AG04449 (cell line): ENCODE results near the gene LRRC56.

Experiments used
- CTCF ChIA-PET: fragments of 350-600 bp; formaldehyde crosslinking; extraction: SDS; loops from one replicate; lab custom pipeline; 2021; ENCODE audit warnings: antibody characterized with exemption; lab: Yijun Ruan, JAX
- POLR2A ChIA-PET: fragments of 400-600, 350-600 bp; formaldehyde crosslinking; extraction: SDS; loops from one replicate; lab custom pipeline; 2020; ENCODE audit warnings: antibody characterized with exemption, inconsistent platforms; lab: Yijun Ruan, JAX
- DNase-seq: peaks from one replicate; pipeline ENCODE4 v3.0.0-alpha.2; 2010; ENCODE audit warnings: low read depth, low spot score
- H3K4me3 ChIP-seq: 2 replicates; pipeline ENCODE4 v1.5.1; 2011; ENCODE audit warnings: low read depth, mild to moderate bottlenecking, control low read depth, low read length
- TF ChIP-seq, protein P1 (sequence below): IDR thresholded peaks from one replicate; pipeline ENCODE4 v1.5.1; 2011; ENCODE audit warnings: mild to moderate bottlenecking, moderate library complexity, low read length, control low read depth, inconsistent platforms; ENCODE audit not compliant: insufficient read depth; ENCODE audit errors: missing control alignments

The LRRC56 gene

DNA sequence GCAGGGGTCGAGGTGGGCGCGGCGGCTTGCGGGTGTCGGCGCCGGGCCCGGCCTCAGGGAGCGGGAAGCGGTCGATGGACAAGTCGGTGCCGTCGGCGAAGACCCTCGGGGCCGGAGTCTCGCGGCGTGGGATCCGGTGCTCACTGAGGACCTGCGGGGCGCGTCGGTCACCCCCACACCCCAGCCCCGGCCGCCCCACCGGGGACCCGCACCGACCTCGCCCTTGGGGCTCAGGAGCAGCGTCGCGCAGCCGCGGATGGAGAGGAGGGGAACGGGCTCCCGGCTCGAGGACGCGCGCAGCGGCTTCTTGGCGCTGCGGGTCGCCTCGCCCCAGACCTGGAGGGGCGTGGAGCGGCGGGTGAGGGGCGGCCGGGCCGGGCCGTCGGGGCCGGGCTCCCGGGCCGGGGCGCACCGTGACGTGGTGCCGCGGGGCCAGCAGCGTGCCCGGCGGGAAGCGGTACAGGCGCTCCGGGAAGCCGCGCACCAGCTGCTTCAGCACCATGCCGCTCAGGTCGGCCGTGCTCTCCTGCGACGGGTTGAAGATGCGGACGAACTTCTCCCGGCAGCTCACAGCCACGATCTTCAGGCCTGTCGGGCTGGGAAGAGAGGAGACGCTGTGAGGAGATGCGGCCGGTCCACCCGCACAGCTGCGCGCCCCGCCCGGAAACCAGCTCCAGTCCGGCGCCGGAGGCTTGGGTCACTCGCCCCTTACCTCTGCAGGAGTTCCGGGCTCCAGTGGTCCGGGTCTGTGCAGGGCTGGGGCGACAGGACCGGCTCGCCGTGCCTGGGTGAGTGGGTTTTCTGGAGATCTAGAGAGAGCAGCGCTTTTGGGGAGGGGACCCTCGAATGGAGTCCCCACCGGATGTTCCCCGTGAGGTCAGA, 18.7 kb downstream of the LRRC56 start:
- TF ChIP-seq, protein P1, sequence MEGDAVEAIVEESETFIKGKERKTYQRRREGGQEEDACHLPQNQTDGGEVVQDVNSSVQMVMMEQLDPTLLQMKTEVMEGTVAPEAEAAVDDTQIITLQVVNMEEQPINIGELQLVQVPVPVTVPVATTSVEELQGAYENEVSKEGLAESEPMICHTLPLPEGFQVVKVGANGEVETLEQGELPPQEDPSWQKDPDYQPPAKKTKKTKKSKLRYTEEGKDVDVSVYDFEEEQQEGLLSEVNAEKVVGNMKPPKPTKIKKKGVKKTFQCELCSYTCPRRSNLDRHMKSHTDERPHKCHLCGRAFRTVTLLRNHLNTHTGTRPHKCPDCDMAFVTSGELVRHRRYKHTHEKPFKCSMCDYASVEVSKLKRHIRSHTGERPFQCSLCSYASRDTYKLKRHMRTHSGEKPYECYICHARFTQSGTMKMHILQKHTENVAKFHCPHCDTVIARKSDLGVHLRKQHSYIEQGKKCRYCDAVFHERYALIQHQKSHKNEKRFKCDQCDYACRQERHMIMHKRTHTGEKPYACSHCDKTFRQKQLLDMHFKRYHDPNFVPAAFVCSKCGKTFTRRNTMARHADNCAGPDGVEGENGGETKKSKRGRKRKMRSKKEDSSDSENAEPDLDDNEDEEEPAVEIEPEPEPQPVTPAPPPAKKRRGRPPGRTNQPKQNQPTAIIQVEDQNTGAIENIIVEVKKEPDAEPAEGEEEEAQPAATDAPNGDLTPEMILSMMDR: no peak
- ChIA-PET CTCF (interaction anchor here (0.6 to 4.6 kb wide), 12 partner anchors 8 to 321 kb away, joined by 3 to 34 read pairs (median 10); partner anchors contain the start of gene LRRC56), POLR2A (interaction anchor here (0.6 to 0.8 kb wide), 2 partner anchors 10 to 20 kb away, joined by 3 read pairs; partner anchors contain the start of gene PHRF1)
- DNase-seq: no peak
- no peak overlapping the region for H3K4me3 ChIP-seq

DNA sequence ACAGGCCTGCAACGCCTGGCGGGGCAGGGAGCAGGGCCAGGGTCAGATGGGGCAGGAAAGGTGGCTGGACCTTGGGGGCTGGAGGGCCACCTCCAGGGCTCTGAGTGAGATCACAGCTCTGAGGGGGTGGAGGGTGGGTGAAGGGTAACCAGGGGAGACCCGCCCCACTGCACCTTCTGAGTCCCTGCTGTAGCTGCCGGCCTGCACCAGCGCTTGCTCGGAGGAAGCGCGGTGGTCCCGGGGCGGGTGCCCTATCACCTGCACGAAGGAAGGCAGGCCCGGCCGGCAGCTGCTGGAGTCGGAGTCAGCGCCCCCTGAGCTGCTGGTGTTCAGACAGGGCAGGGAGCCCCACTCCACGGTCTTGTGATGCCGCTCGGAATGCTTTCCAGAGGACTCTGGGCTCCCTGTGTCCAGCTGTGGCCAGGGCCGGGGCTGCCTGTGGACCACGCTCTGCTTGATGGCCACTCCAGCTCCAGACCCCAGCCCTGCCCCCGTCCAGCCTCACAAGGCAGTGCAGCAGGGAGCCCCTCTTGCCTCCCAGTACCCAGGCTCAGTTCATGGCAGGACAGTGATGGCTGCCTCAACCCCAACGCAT, 19.4 kb downstream of the LRRC56 start:
- TF ChIP-seq, protein P1: no peak
- no peak overlapping the region for H3K4me3 ChIP-seq
- ChIA-PET CTCF (interaction anchor here (1.3 to 4.6 kb wide), 7 partner anchors 8 to 170 kb away, joined by 4 to 34 read pairs (median 15); partner anchors contain the start of gene LRRC56), POLR2A (interaction anchor here (0.6 to 0.8 kb wide), 2 partner anchors 10 to 19 kb away, joined by 3 read pairs; partner anchors contain the start of gene PHRF1)
- no peak for DNase-seq

DNA sequence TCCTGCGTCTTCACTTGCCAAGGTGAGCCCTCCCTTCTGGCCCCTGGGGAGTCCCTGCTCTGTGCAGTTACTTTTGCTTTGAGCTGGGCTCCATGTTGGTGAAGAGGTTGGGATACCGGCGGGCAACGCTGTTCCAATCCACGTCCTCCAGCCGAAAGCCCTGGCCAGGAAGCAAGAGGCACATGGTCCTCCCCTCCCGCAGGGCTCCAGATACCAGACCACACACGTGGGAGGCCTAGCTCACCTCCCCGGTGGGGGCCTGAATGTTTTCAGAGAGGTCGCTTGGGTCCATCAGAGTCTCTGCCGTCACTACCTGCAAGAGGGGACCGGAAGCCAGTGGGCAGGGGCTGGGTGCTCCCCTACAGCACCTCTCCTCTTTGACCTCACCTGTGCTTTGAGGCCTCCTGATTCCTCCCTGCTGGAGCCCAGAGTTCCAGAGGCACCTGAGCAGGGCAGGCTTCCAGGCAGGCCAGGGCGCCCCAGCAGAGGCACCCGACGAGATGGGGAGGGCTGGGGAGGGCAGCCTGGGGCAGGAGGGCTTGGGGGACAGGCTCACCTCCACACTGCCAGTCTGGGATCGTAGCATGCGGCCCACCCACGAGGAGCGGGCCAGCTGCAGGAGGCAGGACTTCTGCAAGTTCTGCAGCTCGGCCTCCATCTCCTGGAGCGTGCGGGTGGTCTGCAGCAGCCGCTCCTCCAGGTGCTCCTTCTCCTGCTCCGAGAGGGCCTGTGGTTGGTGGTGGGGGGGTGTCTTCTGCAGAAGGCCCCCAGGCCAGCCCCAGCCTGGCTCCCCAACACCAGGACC, 20.2 kb downstream of the LRRC56 start:
- TF ChIP-seq, protein P1: no peak
- DNase-seq: no peak
- POLR2A ChIA-PET: interaction anchor here (1.6 kb wide), 1 partner anchor 18 kb away, joined by 4 read pairs; the partner anchor contains the start of gene PHRF1
- H3K4me3 ChIP-seq: no peak overlapping the region
- CTCF ChIA-PET: interaction anchor here (1.8 to 4.6 kb wide), 3 partner anchors 8 to 166 kb away, joined by 11 to 34 read pairs (median 13); no protein-coding TSS in a partner anchor

DNA sequence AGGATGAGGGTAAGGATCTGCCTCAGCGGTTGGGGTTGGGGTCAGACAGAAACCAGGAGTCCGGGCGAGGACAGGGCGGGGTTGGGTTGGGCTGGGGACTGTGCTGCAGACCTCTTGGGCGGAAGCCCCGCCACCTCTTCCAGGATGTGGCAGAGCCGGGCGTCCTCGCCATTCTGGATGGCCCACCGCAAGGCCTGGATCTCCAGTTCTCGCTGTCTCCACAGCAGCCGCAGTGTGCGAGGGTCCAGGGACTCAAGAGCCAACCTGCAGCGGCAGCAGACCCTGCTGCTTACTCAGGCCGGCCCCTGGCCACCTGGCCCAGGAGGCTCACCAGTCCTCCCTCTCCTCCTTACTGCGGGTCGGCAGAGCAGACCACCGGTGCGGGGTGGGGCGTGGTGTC, 21.2 kb downstream of the LRRC56 start:
- ChIA-PET CTCF (interaction anchor here (2.5 kb wide), 1 partner anchor 10 kb away, joined by 13 read pairs; no protein-coding TSS in a partner anchor), POLR2A (interaction anchor here (1.1 to 1.6 kb wide), 2 partner anchors 10 to 17 kb away, joined by 4 read pairs; partner anchors contain the start of gene PHRF1)
- no peak for DNase-seq

DNA sequence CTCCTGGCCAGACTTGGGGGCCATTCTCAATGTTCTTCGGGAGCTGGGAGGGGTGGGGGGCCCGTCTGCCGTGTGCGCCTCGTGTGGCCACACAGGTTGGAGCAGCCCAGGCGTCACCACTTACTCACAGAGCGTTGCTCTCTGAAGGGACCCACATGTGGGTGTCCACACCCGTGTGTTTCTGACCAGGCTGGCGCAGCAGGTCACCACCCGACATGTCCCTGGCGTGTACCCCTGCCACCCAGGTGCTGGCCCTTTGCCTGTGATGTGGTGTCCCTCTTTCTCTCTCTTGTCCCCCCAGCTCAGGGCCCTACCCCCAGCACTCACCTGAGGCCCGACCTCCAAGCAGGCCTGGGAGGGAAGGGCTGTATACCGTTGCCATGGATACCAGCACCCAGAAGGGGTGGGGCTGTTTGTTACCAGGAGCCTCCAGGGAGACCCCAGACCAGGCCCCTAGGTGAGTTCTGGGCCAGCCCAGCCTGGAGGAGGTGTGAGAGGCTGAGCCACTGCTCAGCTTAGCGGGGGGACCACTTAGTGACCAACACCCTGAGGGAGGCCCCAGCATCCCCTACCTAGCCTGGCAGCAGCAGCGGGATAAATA, 21.8 kb downstream of the LRRC56 start:
- ChIA-PET POLR2A (interaction anchor here (1.1 to 1.6 kb wide), 2 partner anchors 9 to 17 kb away, joined by 4 read pairs; partner anchors contain the start of gene PHRF1), CTCF (interaction anchor here (1.2 to 1.7 kb wide), 3 partner anchors 12 to 164 kb away, joined by 3 to 5 read pairs (median 4); partner anchors contain the start of gene PHRF1)
- TF ChIP-seq, protein P1: no peak
- H3K4me3 ChIP-seq: no peak overlapping the region
- no peak for DNase-seq

More for the DNA sequence above, 21.2 kb downstream of the LRRC56 start:
- no peak overlapping the region for H3K4me3 ChIP-seq
- TF ChIP-seq, protein P1: no peak
